ENCODE measurements around the gene ADAP2.
"Not testable (repeated sequence)": the region's sequence is repeated elsewhere in the genome, so short reads cannot be mapped to it uniquely, and the experiment has no call there.

The ADAP2 gene

GRCh38 chr17:30970831-30971567 is 49.3 kb downstream of the ADAP2 start, which contains the start of gene RNF135:
TSS of gene RNF135 (plus strand) at chr17:30971039. CDS start at chr17:30971074, 35 bp downstream.
- DNase-seq, result peak; percentile 86

GRCh38 chr17:30975042-30975820 is 53.5 kb downstream of the ADAP2 start:
- DNase-seq, result no peak

GRCh38 chr17:30979919-30980318 is 58.2 kb downstream of the ADAP2 start:
- not testable (repeated sequence) for DNase-seq

GRCh38 chr17:30981531-30982519 is 60.1 kb downstream of the ADAP2 start:
- DNase-seq, result no peak

GRCh38 chr17:30982855-30983254 is 61.1 kb downstream of the ADAP2 start:
- no peak for DNase-seq

- DNase-seq, result no peak
Observed at GRCh38 chr17:30990458-30990857, 68.7 kb downstream of the ADAP2 start.

- no peak for DNase-seq
Observed at GRCh38 chr17:30992551-30992950, 70.8 kb downstream of the ADAP2 start.

GRCh38 chr17:30995347-30995746 is 73.6 kb downstream of the ADAP2 start:
- DNase-seq, result no peak

GRCh38 chr17:30996486-30996885 is 74.7 kb downstream of the ADAP2 start:
- DNase-seq, result no peak

- DNase-seq, result no peak
Observed at GRCh38 chr17:30997270-30997669, 75.5 kb downstream of the ADAP2 start.

GRCh38 chr17:30997842-30998241 is 76.1 kb downstream of the ADAP2 start:
- DNase-seq, result no peak

GRCh38 chr17:31002047-31002446 is 80.3 kb downstream of the ADAP2 start:
- DNase-seq, result no peak

GRCh38 chr17:31003225-31003866 is 81.6 kb downstream of the ADAP2 start:
- no peak for DNase-seq

- no peak for DNase-seq
Observed at GRCh38 chr17:31004160-31004559, 82.4 kb downstream of the ADAP2 start.

GRCh38 chr17:31007695-31008373 is 86.1 kb downstream of the ADAP2 start:
- no peak for DNase-seq

GRCh38 chr17:31008374-31009041 is 86.8 kb downstream of the ADAP2 start:
- no peak for DNase-seq
